Suprapubic skin (tissue), 4 donors: ENCODE measurements around the gene KIAA1755. TPM values are rescaled to one million over a fixed set of nuclear protein-coding genes. Genes with fewer than 3 reads are reported as not detected.

ENCODE experiments used
- DNase-seq, 2 donors: peaks; one replicate each; pipeline ENCODE4 v3.0.0-alpha.2; 2019; ENCODE audit warnings: low spot score in 2 of 2
- H3K27ac ChIP-seq: fragments of 200-600 bp; sonication (generic); one replicate; pipeline ENCODE4 v1.5.1; 2019
- H3K27me3 ChIP-seq: fragments of 200-600 bp; sonication (generic); one replicate; pipeline ENCODE4 v1.5.1; 2019
- H3K36me3 ChIP-seq: fragments of 200-600 bp; sonication (generic); one replicate; pipeline ENCODE4 v1.5.1; 2019
- H3K4me1 ChIP-seq: fragments of 200-600 bp; sonication (generic); one replicate; pipeline ENCODE4 v1.5.1; 2019
- H3K4me3 ChIP-seq: fragments of 200-600 bp; sonication (generic); one replicate; pipeline ENCODE4 v1.5.1; 2019; ENCODE audit warnings: mild to moderate bottlenecking
- H3K9me3 ChIP-seq: fragments of 200-600 bp; sonication (generic); one replicate; pipeline ENCODE4 v1.5.1; 2019
- EP300 ChIP-seq: sonication (generic); formaldehyde crosslinking; IDR thresholded peaks from one replicate; pipeline ENCODE4 v1.6.1; 2017; ENCODE audit warnings: antibody characterized with exemption
- POLR2A ChIP-seq, 2 donors: fragments of 450-650 bp; IDR thresholded peaks; one replicate each; pipeline ENCODE4 v1.6.1; 2017; ENCODE audit warnings: antibody characterized with exemption in 2 of 2, mild to moderate bottlenecking in 2 of 2, moderate library complexity in 2 of 2
- POLR2AphosphoS5 ChIP-seq, 3 donors: sonication (generic); formaldehyde crosslinking; IDR thresholded peaks; one replicate each; pipeline ENCODE4 v1.6.1; 2017; ENCODE audit warnings: antibody characterized with exemption in 3 of 3
- WGBS: methylation state at CpG from one replicate; pipeline ENCODE4 v1.1.5; 2018; 5-methylcytosine and 5-hydroxymethylcytosine counted together
- total RNA-seq, 4 donors: library from RNA; depleted of rRNA; stranded (reverse); fragments of >200 nt; gene quantifications; one replicate each; pipeline ENCODE4 v1.1.0, GENCODE V29; 2016
- TF ChIP-seq, protein P1 (sequence below), 2 donors: fragments of 200-600 bp in 1 of 2; fragments of 450-650 bp in 1 of 2; sonication (generic) in 1 of 2; IDR thresholded peaks; one replicate each; pipeline ENCODE4 v1.5.1; 2016 to 2019; ENCODE audit warnings: antibody characterized with exemption in 2 of 2, mild to moderate bottlenecking in 1 of 2, moderate library complexity in 1 of 2

Gene KIAA1755
- total RNA-seq, 4 donors from 2014 or later, result 1.2 to 3.3 (median 2.0) TPM; not detected in 1

- H3K27ac ChIP-seq, result no peak overlapping the region
- peaks cover 4% of the 10 kb centered on the region for H3K4me1 ChIP-seq
- no peaks in the 10 kb centered on the region for H3K9me3 ChIP-seq
- H3K4me3 ChIP-seq, result no peak overlapping the region
- WGBS, result 83% methylated on average over 9 of the region's 9 CpGs
- no peak for DNase-seq
- peaks cover 10% of the 10 kb centered on the region for H3K27me3 ChIP-seq
- TF ChIP-seq EP300, result no peak
- no peak for TF ChIP-seq POLR2A (IDR thresholded peaks at IDR 0.05)
- TF ChIP-seq, protein P1, sequence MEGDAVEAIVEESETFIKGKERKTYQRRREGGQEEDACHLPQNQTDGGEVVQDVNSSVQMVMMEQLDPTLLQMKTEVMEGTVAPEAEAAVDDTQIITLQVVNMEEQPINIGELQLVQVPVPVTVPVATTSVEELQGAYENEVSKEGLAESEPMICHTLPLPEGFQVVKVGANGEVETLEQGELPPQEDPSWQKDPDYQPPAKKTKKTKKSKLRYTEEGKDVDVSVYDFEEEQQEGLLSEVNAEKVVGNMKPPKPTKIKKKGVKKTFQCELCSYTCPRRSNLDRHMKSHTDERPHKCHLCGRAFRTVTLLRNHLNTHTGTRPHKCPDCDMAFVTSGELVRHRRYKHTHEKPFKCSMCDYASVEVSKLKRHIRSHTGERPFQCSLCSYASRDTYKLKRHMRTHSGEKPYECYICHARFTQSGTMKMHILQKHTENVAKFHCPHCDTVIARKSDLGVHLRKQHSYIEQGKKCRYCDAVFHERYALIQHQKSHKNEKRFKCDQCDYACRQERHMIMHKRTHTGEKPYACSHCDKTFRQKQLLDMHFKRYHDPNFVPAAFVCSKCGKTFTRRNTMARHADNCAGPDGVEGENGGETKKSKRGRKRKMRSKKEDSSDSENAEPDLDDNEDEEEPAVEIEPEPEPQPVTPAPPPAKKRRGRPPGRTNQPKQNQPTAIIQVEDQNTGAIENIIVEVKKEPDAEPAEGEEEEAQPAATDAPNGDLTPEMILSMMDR (IDR thresholded peaks at IDR 0.05), result no peak
- no peak for TF ChIP-seq POLR2AphosphoS5 (IDR thresholded peaks at IDR 0.05)
- H3K36me3 ChIP-seq, result no peaks in the 10 kb centered on the region
These were observed 68.1 kb downstream of the KIAA1755 start for GRCh38 chr20:38192323-38192885.

DNA sequence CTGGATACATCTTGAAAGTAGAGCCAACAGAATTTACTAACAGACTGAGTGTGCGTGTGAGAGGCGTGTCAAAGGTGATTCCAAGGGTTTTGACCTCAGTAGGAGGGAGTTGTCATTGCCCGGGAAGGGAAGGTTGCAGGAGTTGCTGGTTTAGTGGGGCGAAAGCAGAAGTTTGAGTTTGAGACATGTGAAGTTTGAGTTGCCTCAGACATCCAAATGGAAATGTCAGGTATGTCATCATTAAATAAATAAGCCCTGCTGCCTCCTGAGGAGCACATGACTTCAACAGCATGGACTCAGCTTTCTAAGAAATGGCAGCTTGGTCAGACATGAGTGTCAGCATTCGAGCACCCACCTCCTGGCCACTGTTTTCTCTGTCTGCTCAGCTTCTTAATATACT lies 68.9 kb downstream of the KIAA1755 start:
- Histone ChIP-seq H3K9me3 (no peaks in the 10 kb centered on the region), H3K4me1 (peaks cover 4% of the 10 kb centered on the region), H3K4me3 (no peak overlapping the region), H3K27ac (no peak overlapping the region), H3K36me3 (no peaks in the 10 kb centered on the region), H3K27me3 (peaks cover 10% of the 10 kb centered on the region)
- no peak for DNase-seq
- no peak for TF ChIP-seq POLR2A (IDR thresholded peaks at IDR 0.05)
- TF ChIP-seq EP300, result no peak
- TF ChIP-seq, protein P1 (IDR thresholded peaks at IDR 0.05), result no peak
- no peak for TF ChIP-seq POLR2AphosphoS5 (IDR thresholded peaks at IDR 0.05)
- 87% methylated on average over 5 of the region's 5 CpGs for WGBS

DNA sequence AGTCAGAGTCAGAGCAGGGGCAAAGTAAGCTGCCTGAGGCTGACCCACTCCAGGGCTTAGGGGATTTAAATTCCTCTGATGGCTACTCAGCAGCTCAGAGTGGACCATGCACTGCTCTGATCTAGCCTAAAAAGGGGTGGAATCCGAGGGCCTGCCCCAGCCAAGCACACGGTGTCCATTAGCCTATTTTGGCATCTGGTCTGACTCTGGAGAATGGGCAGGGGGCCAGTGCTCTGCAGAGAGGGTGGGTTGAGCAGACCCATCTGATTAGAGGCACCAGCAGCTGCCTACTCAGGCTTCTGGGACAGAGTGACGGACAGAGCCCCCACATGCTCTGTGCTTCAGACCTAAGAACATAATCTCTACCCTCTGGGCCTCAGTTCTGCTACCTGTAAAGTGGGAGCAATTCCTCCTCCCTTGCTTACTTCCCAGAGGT lies 69.6 kb downstream of the KIAA1755 start:
- WGBS, result 75% methylated on average over 2 of the region's 3 CpGs
- no peak overlapping the region for H3K27ac ChIP-seq

GRCh38 chr20:38190166-38190565 lies 70.4 kb downstream of the KIAA1755 start:
- Histone ChIP-seq H3K4me3 (no peak overlapping the region), H3K9me3 (no peaks in the 10 kb centered on the region), H3K27ac (no peak overlapping the region), H3K36me3 (no peaks in the 10 kb centered on the region), H3K4me1 (no peaks in the 10 kb centered on the region), H3K27me3 (peaks cover 2% of the 10 kb centered on the region)
- 95% methylated on average over 6 of the region's 6 CpGs for WGBS
- DNase-seq, result no peak
- TF ChIP-seq EP300 (no peak), POLR2AphosphoS5 (IDR thresholded peaks at IDR 0.05) (no peak), POLR2A (IDR thresholded peaks at IDR 0.05) (no peak)
- TF ChIP-seq, protein P1 (IDR thresholded peaks at IDR 0.05), result no peak

More for the DNA sequence above, 69.6 kb downstream of the KIAA1755 start:
- Histone ChIP-seq H3K36me3 (no peaks in the 10 kb centered on the region), H3K4me1 (peaks cover 4% of the 10 kb centered on the region), H3K9me3 (no peaks in the 10 kb centered on the region), H3K27me3 (peaks cover 7% of the 10 kb centered on the region), H3K4me3 (no peak overlapping the region)
- TF ChIP-seq, protein P1 (IDR thresholded peaks at IDR 0.05), result no peak
- TF ChIP-seq EP300, result no peak
- DNase-seq, result no peak

DNA sequence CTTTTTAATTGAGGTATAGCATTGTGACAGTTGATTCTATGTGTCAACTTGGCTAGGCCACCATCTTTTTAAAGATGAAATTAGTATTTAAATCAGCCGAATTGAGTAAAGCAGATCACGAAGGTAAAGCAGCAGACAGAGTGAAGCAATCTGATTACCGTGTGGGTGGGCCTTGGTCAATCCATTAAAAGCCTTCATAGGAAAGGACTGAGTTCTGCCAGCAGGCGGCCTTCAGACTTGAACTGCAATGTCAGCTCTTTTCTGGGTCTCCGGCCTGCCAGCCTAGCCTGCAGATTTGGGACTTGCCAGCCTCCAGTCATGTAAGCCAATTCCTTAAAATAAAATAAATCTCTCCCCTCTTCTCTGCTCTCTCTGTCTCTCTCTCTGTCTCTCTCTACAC lies 73.0 kb downstream of the KIAA1755 start:
- no peak for TF ChIP-seq EP300
- no peak for TF ChIP-seq POLR2A (IDR thresholded peaks at IDR 0.05)
- TF ChIP-seq, protein P1 (IDR thresholded peaks at IDR 0.05), result peak in 1 of 2 donors; percentile 14
- Histone ChIP-seq H3K36me3 (no peaks in the 10 kb centered on the region), H3K4me1 (no peaks in the 10 kb centered on the region), H3K4me3 (no peak overlapping the region), H3K9me3 (no peaks in the 10 kb centered on the region), H3K27ac (no peak overlapping the region), H3K27me3 (peaks cover 5% of the 10 kb centered on the region)
- DNase-seq, result no peak
- WGBS, result 78% methylated on average over 5 of the region's 5 CpGs
